IPS-18c (cell line): Measurements from ENCODE around the gene COTL1.
"Not testable (repeated sequence)": the region's sequence is repeated elsewhere in the genome, so short reads cannot be mapped to it uniquely, and the experiment has no call there.

ENCODE experiments used
- H3K4me3 ChIP-seq: 2 replicates; pipeline ENCODE4 v1.7.0; 2013; ENCODE audit warnings: low read depth, mild to moderate bottlenecking, low read length, moderate library complexity; ENCODE audit not compliant: insufficient read depth
- H3K9me3 ChIP-seq: one replicate; pipeline ENCODE4 v1.6.1; 2013; ENCODE audit warnings: mild to moderate bottlenecking, low read length, moderate library complexity; ENCODE audit not compliant: control insufficient read depth, insufficient read depth

The COTL1 gene

GRCh38 chr16:84537491-84538151, 80.3 kb downstream of the COTL1 start:
- Histone ChIP-seq H3K4me3 (no peak overlapping the region), H3K9me3 (peaks cover 2% of the 10 kb centered on the region)

DNA sequence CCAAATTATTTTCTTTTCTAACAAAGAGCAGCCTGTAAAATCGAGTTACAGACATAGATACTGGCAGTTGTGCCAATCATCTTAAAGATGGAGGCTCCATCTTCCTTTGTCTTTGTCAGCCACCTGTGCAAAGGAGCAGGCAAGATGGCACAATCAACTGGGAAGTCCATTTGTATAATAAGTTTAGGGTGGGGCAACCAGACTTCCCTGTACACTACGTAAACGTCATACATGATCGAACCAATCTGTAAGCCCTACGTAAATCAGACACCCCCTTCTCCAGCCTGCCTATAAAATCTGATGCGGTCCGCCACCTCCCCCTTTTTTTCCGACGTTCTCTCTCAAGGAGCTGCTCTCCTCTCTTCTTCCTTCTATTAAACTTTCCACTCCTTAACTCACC, 82.0 kb downstream of the COTL1 start:
- H3K4me3 ChIP-seq: no peak overlapping the region
- peaks cover 2% of the 10 kb centered on the region for H3K9me3 ChIP-seq

- H3K4me3 ChIP-seq: no peak overlapping the region
- H3K9me3 ChIP-seq: peaks cover 2% of the 10 kb centered on the region
These were observed 82.5 kb downstream of the COTL1 start for GRCh38 chr16:84535408-84535807.

GRCh38 chr16:84534815-84535214, 83.1 kb downstream of the COTL1 start:
- Histone ChIP-seq H3K9me3 (peaks cover 2% of the 10 kb centered on the region), H3K4me3 (no peak overlapping the region)

- Histone ChIP-seq H3K9me3 (peaks cover 2% of the 10 kb centered on the region), H3K4me3 (no peak overlapping the region)
These were observed 84.9 kb downstream of the COTL1 start for GRCh38 chr16:84532855-84533486.

DNA sequence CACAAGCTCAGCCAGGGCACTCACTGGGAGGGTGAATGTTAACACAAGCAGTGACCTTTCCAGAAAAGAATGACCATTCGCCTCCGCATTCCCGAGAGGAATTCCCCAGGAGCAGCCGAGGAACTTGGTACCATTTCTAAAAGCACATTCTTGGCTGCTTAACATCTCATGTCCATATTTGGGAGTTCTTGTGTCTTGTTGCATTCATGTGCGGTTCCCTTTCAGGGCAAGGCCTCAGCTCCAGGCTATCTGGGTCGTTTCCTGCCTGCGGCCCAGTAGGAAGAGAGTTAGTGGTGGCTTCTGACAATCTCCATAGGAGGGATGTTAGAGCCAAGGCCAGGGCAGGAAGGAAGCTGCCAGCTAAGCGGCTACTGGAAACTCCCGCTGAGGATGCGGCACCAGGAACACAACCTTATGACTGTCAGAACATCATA, 85.6 kb downstream of the COTL1 start:
- no peak overlapping the region for H3K4me3 ChIP-seq
- H3K9me3 ChIP-seq: peaks cover 2% of the 10 kb centered on the region

DNA sequence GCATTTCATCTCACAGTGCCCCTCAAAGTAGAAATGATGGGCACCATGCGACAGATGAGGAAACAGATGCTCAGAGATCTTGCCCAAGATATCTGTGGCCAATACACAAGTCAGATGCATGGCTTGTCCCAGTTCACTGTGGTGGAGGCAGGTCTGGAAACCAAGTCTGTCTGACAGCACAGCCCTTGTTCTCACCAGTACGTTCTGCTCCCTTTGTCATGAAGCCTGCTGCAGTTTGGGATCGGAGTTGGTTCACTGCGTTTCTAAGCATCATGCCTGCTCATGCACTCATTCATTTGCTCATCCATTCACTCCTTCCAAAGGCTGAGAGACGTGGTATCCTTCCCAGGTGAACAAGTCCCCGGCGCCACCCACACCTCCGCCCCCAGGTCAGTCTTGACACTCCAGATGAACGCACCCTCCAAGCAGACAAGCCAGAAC, 86.2 kb downstream of the COTL1 start:
- Histone ChIP-seq H3K9me3 (peaks cover 2% of the 10 kb centered on the region), H3K4me3 (no peak overlapping the region)

DNA sequence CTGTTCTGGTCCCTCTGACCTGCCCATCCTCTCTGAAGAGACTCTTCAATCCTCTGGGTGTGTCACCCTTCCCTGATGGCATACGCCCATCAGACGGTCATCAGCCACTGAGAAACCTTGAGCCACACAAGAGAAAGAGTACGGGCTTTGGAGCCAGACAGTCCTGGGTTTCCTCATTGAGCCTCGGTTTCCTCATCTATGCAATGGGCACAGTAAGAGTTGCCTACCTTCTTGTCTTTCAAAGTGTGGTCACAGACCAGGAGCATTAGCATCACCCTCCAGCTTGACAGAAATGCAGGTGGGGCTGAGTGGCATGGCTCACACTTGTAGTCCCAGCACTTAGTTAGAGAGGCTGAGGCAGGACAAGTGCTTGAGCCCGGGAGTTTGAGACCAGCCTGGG, 87.3 kb downstream of the COTL1 start:
- no peak overlapping the region for H3K4me3 ChIP-seq
- H3K9me3 ChIP-seq: peaks cover 2% of the 10 kb centered on the region

- H3K9me3 ChIP-seq: peaks cover 2% of the 10 kb centered on the region
- H3K4me3 ChIP-seq: no peak overlapping the region
These were observed 88.3 kb downstream of the COTL1 start for GRCh38 chr16:84529607-84530006.

DNA sequence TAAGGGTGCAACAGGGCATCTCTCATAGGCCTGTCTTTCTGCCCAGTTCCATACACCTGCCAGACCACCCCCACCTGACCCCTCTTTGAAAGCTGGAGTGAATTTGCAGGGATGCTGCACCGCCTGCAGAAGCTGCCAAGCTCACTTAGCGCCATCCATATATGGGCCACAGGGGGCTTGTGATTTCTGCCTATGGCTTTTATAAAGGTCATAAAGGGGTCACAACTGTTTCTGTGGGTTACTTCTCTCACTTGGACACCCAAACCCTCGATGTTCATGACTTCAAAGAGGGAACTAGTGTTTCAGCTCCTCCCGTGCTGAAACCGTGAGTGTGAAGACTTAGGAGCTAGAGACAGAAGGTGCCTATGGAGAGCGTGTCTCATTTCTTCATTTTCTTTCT, 89.6 kb downstream of the COTL1 start:
- Histone ChIP-seq H3K9me3 (no peaks in the 10 kb centered on the region), H3K4me3 (no peak overlapping the region)

- H3K4me3 ChIP-seq: no peak overlapping the region
- H3K9me3 ChIP-seq: no peaks in the 10 kb centered on the region
These were observed 90.2 kb downstream of the COTL1 start for GRCh38 chr16:84527532-84528269.

DNA sequence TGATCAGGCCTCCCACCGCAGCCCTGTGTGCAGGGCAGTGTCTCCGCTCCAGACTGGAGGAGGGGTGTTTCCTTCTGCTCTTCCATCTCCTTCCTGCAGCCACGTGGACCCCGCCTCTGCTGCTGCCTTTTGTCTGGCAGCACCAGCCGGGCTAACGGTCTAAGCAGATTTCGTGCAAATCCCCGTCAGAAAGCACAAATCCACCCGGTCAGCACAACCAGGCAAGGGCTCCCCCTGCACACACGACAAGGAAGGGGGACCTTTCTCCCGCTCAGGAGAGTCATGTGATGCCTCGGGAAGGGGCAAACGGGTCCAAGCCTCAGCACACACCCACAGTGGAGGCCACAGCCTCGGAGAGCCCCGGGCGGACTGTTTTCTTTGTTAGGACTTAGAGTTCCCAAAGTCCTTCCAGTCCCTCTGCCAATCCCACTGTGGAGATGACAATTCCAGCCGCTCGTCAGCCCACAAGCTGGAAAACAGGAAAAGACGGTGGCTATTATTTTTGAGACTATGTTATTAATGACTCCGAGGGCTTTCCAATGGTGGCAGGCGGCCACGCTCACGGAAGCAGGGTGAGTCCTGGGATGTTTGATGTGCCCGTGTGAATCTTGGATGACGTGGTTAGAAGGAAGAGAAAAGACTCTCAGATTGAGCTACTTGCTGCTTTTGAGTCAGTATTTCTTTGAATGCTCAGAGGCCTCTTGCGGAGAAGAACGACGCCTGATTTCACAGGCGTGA, 90.9 kb downstream of the COTL1 start:
- Histone ChIP-seq H3K9me3 (no peaks in the 10 kb centered on the region), H3K4me3 (no peak overlapping the region)

- not testable (repeated sequence) for H3K9me3 ChIP-seq, H3K4me3 ChIP-seq
These were observed 92.8 kb downstream of the COTL1 start for GRCh38 chr16:84524941-84525581.

DNA sequence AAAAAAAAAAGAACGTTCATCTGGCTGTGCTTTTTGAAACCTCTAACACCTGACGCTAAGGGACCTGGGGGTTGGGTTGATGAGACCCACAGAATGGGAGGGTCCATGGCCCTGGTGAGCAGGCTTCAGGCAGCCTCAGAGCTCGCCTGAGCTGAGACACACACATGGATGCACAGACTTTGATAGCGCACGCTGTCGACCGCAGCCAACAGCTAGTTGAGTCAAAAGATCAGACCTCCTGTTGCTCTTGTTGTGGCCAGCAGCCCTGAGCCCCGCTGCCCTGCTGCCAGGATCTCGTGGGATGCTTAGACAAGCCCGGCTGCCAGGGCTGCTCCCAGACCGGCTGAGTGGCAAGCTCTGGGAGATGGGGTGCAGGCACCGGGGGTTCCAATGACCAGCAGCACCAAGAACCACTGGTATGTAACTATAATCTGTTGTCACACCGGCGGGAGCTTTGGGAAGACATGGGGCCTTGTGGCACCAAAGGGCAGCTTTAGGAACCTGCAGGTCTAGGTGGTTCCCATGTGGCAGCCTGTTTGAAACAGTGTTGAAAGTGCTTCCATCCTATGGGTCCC, 93.4 kb downstream of the COTL1 start:
- no peak overlapping the region for H3K4me3 ChIP-seq
- no peaks in the 10 kb centered on the region for H3K9me3 ChIP-seq

- H3K4me3 ChIP-seq: no peak overlapping the region
- H3K9me3 ChIP-seq: no peaks in the 10 kb centered on the region
These were observed 96.4 kb downstream of the COTL1 start for GRCh38 chr16:84521497-84521770.

DNA sequence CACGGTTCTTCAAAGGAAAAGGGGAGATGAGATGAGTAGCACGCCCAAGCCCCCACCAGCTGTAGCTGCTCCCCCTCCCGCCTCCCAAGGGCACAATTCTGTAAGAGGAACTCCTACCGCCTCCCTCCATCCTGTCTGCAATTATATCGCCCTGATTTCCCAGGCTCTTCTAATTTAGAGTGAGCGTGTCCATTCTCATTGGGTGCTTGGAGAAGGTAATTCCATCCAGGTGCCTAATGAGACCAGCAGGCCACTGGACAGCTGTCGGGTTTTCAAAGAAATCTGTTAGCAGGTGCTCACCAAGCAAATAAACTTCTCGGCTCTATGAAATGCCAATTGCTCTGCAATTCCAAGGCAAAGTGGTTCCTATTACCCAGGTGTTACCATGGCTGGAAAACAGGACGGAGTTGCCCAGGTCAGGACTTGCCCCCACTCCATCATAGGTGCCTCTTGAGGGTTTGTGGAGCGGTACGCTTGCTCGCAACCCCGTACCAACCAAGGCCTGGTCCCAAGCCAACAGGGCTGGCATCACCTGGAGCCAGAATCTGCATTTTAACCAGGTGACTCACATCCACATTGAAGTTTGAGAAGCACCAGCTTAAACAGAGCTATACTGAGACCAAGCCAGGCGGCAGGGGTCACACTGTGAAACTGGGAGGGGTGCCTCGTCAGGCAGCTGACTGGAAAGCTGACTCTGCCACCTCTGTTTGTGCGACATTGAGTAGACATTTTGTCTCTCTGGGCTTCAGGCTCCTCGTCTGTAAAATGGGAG, 97.0 kb downstream of the COTL1 start:
- Histone ChIP-seq H3K9me3 (no peaks in the 10 kb centered on the region), H3K4me3 (no peak overlapping the region)
